PFSK-1 (cell line): ENCODE data around the gene BMPR2.

Source experiments
- FOXP2 ChIP-seq: optimal IDR thresholded peaks from 2 replicates; pipeline ENCODE3; 2011; ENCODE audit warnings: borderline replicate concordance, control low read depth, inconsistent platforms; ENCODE audit not compliant: insufficient read depth; ENCODE audit errors: extremely low read length, extremely low read depth
- POLR2AphosphoS5 ChIP-seq: IDR thresholded peaks from 2 replicates; pipeline ENCODE4 v1.6.1; 2012; ENCODE audit warnings: low read depth, mild to moderate bottlenecking, control low read depth, low read length, moderate library complexity
- SIN3A ChIP-seq: IDR thresholded peaks from 2 replicates; pipeline ENCODE4 v1.6.1; 2012; ENCODE audit warnings: mild to moderate bottlenecking, low read length, moderate library complexity, borderline replicate concordance; ENCODE audit not compliant: insufficient read depth
- TAF1 ChIP-seq: IDR thresholded peaks from 2 replicates; pipeline ENCODE4 v1.6.1; 2012; ENCODE audit warnings: low read length, control low read depth, borderline replicate concordance; ENCODE audit not compliant: insufficient read depth
- TF ChIP-seq, protein P1 (sequence below), 2 experiments: IDR thresholded peaks; 2 replicates each; pipeline versions ENCODE4 v1.6.1 to v1.8.0; 2011 to 2012; ENCODE audit warnings: low read depth in 2 of 2, low read length in 2 of 2, control low read depth in 1 of 2, inconsistent platforms in 1 of 2, mild to moderate bottlenecking in 1 of 2, moderate library complexity in 1 of 2; ENCODE audit not compliant: insufficient read depth in 1 of 2

The BMPR2 gene

DNA sequence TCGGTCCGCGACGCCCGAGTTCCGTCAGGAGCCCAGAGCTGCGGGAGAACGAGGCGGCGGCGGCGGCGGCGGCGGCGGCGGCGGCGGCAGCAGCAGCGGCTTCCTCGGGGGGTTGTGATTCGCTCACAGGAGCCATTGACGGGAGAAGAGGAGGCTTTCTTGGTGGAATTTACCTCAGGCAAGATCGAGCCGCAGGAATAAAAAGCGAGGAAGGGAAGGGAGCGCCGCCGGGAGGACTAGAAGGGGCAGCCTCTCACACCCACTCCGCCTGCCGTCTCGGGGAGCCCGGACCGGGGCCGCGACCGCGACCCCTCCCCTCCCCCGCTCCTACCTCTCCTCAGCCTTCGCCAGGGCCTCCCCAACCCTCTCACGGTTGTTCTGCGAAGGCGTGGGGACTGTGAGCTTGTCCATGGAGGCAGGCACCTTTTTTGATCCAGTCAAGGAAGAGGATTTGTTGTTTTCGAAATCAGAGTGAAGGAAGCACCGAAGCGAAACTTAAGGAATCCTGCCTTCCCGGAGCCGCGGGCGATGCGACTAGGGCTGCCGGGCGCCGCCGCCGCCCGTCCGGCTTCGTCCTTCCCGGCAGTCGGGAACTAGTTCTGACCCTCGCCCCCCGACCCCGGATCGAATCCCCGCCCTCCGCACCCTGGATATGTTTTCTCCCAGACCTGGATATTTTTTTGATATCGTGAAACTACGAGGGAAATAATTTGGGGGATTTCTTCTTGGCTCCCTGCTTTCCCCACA, 506 bp downstream of the BMPR2 start:
- TF ChIP-seq FOXP2 (no peak), TAF1 (no peak), POLR2AphosphoS5 (no peak), SIN3A (peak; percentile 70; the same call in 1 of the 2 replicates)
- TF ChIP-seq, protein P1, sequence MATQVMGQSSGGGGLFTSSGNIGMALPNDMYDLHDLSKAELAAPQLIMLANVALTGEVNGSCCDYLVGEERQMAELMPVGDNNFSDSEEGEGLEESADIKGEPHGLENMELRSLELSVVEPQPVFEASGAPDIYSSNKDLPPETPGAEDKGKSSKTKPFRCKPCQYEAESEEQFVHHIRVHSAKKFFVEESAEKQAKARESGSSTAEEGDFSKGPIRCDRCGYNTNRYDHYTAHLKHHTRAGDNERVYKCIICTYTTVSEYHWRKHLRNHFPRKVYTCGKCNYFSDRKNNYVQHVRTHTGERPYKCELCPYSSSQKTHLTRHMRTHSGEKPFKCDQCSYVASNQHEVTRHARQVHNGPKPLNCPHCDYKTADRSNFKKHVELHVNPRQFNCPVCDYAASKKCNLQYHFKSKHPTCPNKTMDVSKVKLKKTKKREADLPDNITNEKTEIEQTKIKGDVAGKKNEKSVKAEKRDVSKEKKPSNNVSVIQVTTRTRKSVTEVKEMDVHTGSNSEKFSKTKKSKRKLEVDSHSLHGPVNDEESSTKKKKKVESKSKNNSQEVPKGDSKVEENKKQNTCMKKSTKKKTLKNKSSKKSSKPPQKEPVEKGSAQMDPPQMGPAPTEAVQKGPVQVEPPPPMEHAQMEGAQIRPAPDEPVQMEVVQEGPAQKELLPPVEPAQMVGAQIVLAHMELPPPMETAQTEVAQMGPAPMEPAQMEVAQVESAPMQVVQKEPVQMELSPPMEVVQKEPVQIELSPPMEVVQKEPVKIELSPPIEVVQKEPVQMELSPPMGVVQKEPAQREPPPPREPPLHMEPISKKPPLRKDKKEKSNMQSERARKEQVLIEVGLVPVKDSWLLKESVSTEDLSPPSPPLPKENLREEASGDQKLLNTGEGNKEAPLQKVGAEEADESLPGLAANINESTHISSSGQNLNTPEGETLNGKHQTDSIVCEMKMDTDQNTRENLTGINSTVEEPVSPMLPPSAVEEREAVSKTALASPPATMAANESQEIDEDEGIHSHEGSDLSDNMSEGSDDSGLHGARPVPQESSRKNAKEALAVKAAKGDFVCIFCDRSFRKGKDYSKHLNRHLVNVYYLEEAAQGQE (IDR thresholded peaks at IDR 0.05; ENCODE audit: insufficient read depth in 1 of 2, low read depth in 2 of 2, low read length in 2 of 2) = no peak

DNA sequence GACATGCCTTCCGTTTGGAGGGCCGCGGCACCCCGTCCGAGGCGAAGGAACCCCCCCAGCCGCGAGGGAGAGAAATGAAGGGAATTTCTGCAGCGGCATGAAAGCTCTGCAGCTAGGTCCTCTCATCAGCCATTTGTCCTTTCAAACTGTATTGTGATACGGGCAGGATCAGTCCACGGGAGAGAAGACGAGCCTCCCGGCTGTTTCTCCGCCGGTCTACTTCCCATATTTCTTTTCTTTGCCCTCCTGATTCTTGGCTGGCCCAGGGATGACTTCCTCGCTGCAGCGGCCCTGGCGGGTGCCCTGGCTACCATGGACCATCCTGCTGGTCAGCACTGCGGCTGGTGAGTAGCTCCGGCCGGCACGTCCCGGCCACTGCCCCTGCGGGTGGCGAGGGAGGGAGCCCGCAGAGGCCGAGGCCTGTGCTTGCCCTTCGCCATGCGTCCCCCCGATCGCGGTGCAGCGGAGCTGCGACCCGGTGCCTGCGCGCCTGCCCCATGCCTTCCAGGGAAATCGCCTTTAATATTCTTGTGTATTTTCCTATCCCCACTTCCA, 1.2 kb downstream of the BMPR2 start:
- TF ChIP-seq, protein P1 (IDR thresholded peaks at IDR 0.05; ENCODE audit: insufficient read depth in 1 of 2, low read depth in 2 of 2, low read length in 2 of 2) = peak; percentile 32 to 48; a peak in 1 of 4 replicates
- TF ChIP-seq POLR2AphosphoS5 = no peak

DNA sequence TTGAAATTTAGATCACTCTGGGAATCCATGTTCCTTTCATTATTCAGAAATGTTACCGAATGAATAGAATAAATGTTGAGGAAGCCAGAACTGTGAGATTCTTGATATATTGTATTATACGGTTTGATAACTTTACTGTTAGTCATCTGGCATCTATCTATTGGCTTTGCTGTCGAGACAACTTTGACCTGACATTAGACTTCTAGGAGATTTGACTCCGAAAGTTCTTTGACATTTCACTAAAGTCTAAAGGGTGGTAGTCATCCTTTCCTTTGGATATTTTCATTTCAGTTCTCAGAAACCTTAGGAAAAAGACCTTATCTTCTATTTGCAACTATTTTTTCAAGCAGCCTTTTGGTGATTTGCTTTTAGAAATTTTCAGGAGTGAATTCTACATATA, 1.9 kb downstream of the BMPR2 start:
- TF ChIP-seq POLR2AphosphoS5 = no peak
- TF ChIP-seq SIN3A = peak; percentile 55; the same call in 1 of the 2 replicates

DNA sequence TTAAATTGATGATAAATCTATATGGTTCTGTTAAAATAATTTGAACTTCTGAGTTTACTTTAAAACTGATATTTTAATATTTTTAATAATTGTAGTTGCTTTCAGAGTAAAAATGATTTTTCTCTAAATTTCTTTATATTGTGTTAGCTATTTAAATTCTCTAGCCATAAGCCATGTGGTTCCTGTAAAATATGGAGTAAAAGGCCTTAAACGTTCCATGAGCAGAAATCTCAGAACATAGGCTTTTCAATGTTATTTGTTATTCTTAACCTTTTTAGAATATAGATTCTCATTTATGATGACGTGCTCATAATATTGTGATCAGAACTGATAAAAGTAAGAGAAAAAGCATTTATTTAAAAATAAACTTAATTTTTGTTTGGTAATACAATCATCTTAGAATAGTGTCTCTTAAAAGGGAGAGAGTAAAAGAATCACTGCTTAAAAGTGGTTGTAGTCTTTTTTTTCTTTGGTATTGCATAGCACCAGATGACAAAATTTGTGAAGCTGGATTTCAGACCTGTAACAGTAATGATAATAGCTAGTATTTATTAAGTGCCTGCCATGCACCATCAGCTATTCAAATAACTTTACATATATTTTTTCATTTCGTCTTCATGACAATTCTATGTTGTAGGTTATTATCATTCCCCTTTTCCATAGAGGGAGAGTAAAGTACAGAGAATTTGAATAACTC, 2.7 kb downstream of the BMPR2 start:
- TF ChIP-seq POLR2AphosphoS5 = no peak
- no peak for TF ChIP-seq TAF1
- TF ChIP-seq FOXP2 = no peak
- TF ChIP-seq, protein P1 (IDR thresholded peaks at IDR 0.05; ENCODE audit: insufficient read depth in 1 of 2, low read depth in 2 of 2, low read length in 2 of 2) = no peak
- no peak for TF ChIP-seq SIN3A

DNA sequence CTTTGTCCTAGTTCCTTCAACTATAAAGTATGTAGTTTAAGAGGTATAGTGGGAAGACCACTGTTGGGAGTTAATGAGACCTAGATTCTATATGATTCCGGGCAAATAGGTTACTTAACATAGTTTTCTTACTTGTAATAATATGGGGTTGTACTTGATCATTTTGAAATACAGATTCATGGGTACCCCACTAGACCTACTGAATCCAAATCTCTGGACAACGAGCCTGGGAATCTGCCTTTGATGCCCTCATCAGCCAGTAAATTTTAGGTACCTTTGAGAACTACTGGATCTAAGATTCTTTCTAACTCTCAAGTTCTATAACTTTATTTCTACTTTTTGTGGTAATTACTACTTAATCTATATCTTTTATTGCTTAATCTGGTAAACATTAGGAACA, 6.6 kb downstream of the BMPR2 start:
- TF ChIP-seq, protein P1 (IDR thresholded peaks at IDR 0.05; ENCODE audit: insufficient read depth in 1 of 2, low read depth in 2 of 2, low read length in 2 of 2) = no peak
- no peak for TF ChIP-seq TAF1
- TF ChIP-seq FOXP2 = no peak
- no peak for TF ChIP-seq POLR2AphosphoS5
- TF ChIP-seq SIN3A = no peak
